Activated T-helper 17 cell treated with anti-CD3 and anti-CD28 coated beads, Interleukin-2, amount 50 U/mL, for 72 hours (primary cell): ENCODE data around the gene DACH2. TPM values are rescaled to one million over a fixed set of nuclear protein-coding genes. Genes with fewer than 3 reads are reported as not detected.
"Not testable (repeated sequence)": the region's sequence is repeated elsewhere in the genome, so short reads cannot be mapped to it uniquely, and the experiment has no call there.

Source experiments
- ATAC-seq: fragments of 150-1000 bp; cut with Tn5 transposase; replicated peaks from 2 replicates; pipeline ENCODE4 v1.10.0; 2021; ENCODE audit warnings: mild to moderate bottlenecking, moderate library complexity
- H3K27ac Mint-ChIP-seq: one replicate; pipeline ENCODE4 v1.8.0; 2022; ENCODE audit warnings: mixed read lengths
- H3K27me3 Mint-ChIP-seq: one replicate; pipeline ENCODE4 v1.8.0; 2022; ENCODE audit warnings: mixed read lengths
- H3K36me3 Mint-ChIP-seq: one replicate; pipeline ENCODE4 v1.8.0; 2022; ENCODE audit warnings: low read depth, mild to moderate bottlenecking, mixed read lengths
- H3K4me1 Mint-ChIP-seq: one replicate; pipeline ENCODE4 v1.8.0; 2022; ENCODE audit warnings: mixed read lengths
- H3K4me3 Mint-ChIP-seq: one replicate; pipeline ENCODE4 v1.8.0; 2022; ENCODE audit warnings: mild to moderate bottlenecking, mixed read lengths
- H3K9me3 Mint-ChIP-seq: one replicate; pipeline ENCODE4 v1.8.0; 2022; ENCODE audit warnings: mixed read lengths
- total RNA-seq, 2 donors: library from RNA; stranded (reverse); gene quantifications; one replicate each; pipeline ENCODE4 v1.2.3, GENCODE V29; 2022

Gene DACH2
- not detected for total RNA-seq

DNA sequence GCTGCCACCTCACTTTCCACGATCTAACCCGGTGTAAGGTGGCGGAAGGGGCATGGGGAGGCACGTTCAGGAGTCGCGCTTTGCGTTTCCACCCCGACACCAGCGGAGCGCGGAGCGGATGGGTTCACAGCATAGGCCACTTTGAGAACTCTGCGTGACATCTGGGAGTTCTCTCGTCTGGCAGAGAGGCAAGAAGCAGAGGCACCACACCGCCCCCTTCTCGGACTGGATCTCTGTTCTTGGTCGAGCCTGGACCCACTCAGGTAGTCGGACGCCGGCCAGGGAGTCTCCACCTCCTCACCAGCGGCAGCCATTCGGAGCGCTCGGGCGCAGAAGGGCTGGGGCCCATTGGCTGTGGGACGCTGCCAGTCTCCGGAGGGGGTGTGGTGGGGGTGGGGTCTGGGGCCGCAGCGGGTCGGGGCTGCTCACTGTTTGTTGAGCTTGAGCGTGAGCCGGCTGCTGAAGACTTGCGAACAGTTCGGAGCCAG lies at the start of gene DACH2:
Gene DACH2, plus strand, starts transcription at position 428 of the 488 bp plus-strand sequence.
- peak; percentile 97 for ATAC-seq
- H3K36me3 Mint-ChIP-seq: no peaks in the 10 kb centered on the region
- H3K4me1 Mint-ChIP-seq: peaks cover 8% of the 10 kb centered on the region
- no peak within 1 kb of the TSS for H3K27ac Mint-ChIP-seq
- peaks cover 29% of the 10 kb centered on the region for H3K27me3 Mint-ChIP-seq
- H3K4me3 Mint-ChIP-seq: peak within 1 kb of the TSS; percentile 68
- no peaks in the 10 kb centered on the region for H3K9me3 Mint-ChIP-seq

DNA sequence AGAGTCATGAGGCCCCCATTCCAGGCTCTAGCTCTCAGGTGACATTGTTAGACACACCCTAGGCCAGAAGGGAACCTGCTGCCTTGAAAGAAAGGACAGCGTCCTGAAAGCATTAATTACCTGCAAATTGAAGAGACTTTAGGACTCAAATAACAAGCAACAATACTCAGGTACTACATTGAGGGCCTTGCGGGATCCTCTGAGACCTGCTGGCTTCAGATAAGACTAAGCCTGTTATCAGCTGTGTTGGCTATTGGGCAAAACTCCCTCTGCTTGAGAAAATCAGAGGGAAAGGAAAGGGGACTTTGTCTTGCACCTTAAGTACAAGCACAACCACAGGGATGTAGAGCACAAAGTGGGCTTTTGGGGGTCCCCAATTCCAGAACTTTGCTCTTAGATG lies 45.9 kb upstream of the DACH2 start:
- no peak for ATAC-seq
- Mint-ChIP-seq H3K9me3 (no peaks in the 10 kb centered on the region), H3K4me3 (no peak overlapping the region), H3K27ac (no peak overlapping the region), H3K27me3 (peaks cover 6% of the 10 kb centered on the region), H3K36me3 (no peaks in the 10 kb centered on the region), H3K4me1 (no peaks in the 10 kb centered on the region)

DNA sequence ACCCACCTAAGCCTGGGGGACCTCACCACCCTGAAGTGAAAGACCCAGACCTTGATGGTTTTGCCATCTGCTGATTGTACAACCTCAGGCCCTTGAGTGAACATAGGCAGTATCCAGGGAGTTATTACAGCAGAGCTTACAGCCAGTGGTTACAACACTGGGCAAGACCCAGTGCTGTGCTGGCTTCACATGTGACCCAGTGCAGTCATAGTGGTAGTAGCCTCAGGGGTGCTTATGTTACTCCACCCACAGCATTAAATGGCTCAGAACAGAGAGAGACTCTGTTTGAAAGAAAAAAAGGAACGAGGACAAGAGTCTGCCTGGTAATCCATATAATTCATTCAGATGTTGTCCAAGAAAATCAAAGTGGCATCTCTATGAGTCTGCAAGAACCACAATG lies 45.2 kb upstream of the DACH2 start:
- H3K27me3 Mint-ChIP-seq: peaks cover 6% of the 10 kb centered on the region
- no peak overlapping the region for H3K27ac Mint-ChIP-seq
- H3K4me3 Mint-ChIP-seq: no peak overlapping the region
- no peak for ATAC-seq
- H3K4me1 Mint-ChIP-seq: no peaks in the 10 kb centered on the region
- H3K36me3 Mint-ChIP-seq: no peaks in the 10 kb centered on the region
- no peaks in the 10 kb centered on the region for H3K9me3 Mint-ChIP-seq

DNA sequence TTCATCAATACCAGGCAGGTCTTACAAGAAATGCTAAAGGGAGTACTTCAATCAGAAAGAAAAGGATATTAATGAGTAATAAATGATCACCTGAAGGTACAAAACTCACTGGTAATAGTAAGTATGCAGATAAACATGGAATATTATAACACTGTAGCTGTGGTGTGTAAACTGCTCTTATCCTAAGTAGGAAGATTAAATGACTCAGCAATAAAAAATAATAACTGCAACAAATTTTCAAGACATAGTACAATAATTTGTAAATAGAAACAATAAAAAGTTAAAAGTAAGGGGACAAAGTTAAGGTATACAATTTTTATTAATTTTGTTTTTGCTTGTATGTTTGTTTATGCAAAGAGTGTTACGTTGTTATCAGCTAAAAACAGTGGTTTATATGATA lies 43.7 kb upstream of the DACH2 start:
- no peaks in the 10 kb centered on the region for H3K9me3 Mint-ChIP-seq
- H3K27me3 Mint-ChIP-seq: peaks cover 6% of the 10 kb centered on the region
- no peak overlapping the region for H3K27ac Mint-ChIP-seq
- H3K36me3 Mint-ChIP-seq: no peaks in the 10 kb centered on the region
- no peak for ATAC-seq
- H3K4me1 Mint-ChIP-seq: no peaks in the 10 kb centered on the region
- H3K4me3 Mint-ChIP-seq: no peak overlapping the region

DNA sequence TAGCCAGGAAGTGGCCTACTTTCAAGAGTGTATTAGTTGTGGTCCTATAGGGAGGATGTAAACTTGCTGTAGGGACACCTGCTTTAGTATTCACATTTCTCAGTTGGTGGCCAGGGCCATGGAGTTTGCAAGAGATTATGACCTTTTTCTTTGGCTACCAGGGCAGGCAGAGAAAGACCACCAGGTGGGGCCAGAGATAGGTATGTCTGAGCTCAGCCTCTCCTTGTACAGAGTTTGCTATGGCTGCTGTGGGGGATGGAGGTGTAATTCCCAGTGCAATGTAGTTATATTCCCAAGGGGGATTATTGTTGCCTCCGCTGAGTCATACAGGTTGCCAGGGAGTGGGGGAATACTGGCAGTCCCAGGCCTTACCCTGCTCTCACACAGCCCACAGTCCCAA lies 26.3 kb upstream of the DACH2 start:
- peaks cover 9% of the 10 kb centered on the region for H3K9me3 Mint-ChIP-seq
- H3K4me1 Mint-ChIP-seq: no peaks in the 10 kb centered on the region
- no peak overlapping the region for H3K4me3 Mint-ChIP-seq
- no peak for ATAC-seq
- H3K27ac Mint-ChIP-seq: no peak overlapping the region
- no peaks in the 10 kb centered on the region for H3K36me3 Mint-ChIP-seq
- peaks cover 3% of the 10 kb centered on the region for H3K27me3 Mint-ChIP-seq

DNA sequence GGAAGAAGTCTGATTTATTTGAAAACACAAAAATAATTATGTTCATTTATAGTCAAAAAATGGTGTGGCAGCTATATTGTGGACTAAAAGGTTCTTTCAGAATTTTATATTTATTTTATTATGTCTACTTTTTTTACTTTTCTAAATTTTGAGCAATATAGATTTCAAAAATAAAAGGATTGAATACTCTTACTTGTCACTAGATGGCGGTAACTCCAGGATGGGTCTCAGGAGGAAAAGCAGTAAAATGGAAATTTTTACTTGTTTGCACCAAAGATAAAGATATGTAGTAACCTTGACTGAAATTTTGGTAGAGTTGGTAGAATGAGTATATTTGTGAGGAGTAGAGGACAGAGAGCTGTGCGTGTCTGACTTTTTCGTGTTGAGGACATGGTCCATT lies 14.5 kb upstream of the DACH2 start:
- no peak for ATAC-seq
- H3K9me3 Mint-ChIP-seq: no peaks in the 10 kb centered on the region
- H3K27me3 Mint-ChIP-seq: no peaks in the 10 kb centered on the region
- no peaks in the 10 kb centered on the region for H3K4me1 Mint-ChIP-seq
- no peaks in the 10 kb centered on the region for H3K36me3 Mint-ChIP-seq
- H3K4me3 Mint-ChIP-seq: no peak overlapping the region
- H3K27ac Mint-ChIP-seq: no peak overlapping the region

DNA sequence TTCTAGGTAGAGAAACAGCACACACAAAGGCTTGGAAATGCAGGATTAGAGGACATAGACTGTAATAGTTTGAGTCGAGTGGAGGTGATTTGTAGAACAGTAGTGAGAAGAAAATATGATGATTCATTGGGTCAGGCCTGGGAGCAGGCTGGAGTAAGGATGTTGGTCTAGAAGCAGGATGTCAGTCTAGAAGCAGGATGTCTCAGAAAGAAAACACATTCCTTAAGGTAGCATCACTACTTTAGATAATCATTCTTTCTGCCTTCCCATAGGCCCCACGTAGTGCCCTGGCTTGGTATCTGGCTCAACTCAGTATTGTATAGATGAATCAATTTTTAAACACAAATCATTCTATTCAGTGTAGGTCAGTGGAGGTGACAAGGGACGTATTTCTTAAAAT lies 11.2 kb upstream of the DACH2 start:
- Mint-ChIP-seq H3K27me3 (peaks cover 3% of the 10 kb centered on the region), H3K4me3 (no peak overlapping the region), H3K27ac (no peak overlapping the region), H3K4me1 (no peaks in the 10 kb centered on the region), H3K36me3 (no peaks in the 10 kb centered on the region), H3K9me3 (peaks cover 3% of the 10 kb centered on the region)
- ATAC-seq: no peak

DNA sequence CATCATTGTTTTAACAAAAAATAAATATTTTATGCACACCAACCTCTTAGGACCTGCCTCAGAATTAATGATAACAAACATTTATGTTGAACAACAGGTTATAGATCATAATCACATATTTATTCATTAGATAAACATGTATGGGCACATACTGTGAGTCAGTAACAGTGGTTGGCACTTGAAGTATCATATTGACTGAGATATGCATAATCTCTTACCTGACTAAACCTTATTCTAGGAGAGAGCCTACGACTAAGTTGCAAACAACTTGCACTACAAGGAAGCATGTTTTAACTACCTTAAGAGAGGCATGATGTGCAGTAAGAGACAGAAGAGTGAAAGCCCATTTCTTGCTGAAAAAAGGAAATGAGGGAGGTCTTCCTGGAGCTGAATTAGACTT lies 6.5 kb upstream of the DACH2 start:
- Mint-ChIP-seq H3K4me3 (no peak overlapping the region), H3K9me3 (peaks cover 3% of the 10 kb centered on the region), H3K36me3 (no peaks in the 10 kb centered on the region), H3K27me3 (peaks cover 13% of the 10 kb centered on the region), H3K4me1 (no peaks in the 10 kb centered on the region), H3K27ac (no peak overlapping the region)
- ATAC-seq: no peak

DNA sequence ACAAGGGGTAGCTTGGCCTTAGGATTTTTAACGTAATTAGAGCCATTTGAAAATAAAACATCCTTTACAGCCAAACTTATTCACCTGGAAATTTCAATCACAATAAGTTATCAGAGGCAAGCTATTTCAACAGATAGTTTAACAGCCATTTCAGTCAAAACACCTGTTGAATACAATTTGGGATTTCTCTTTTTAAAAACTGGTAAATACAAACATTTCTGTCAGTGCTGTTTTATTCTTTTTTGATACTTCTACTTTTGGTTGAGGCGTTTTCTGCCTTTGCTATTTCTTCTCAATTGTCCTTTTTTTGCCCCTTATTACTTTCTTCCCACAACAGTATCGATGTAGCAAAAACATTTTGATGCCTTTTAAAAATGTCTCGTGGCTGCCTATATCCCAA lies 2.1 kb upstream of the DACH2 start:
- ATAC-seq: no peak
- Mint-ChIP-seq H3K9me3 (peaks cover 3% of the 10 kb centered on the region), H3K4me1 (peaks cover 8% of the 10 kb centered on the region), H3K4me3 (no peak overlapping the region), H3K27ac (no peak overlapping the region), H3K27me3 (peaks cover 32% of the 10 kb centered on the region), H3K36me3 (no peaks in the 10 kb centered on the region)

DNA sequence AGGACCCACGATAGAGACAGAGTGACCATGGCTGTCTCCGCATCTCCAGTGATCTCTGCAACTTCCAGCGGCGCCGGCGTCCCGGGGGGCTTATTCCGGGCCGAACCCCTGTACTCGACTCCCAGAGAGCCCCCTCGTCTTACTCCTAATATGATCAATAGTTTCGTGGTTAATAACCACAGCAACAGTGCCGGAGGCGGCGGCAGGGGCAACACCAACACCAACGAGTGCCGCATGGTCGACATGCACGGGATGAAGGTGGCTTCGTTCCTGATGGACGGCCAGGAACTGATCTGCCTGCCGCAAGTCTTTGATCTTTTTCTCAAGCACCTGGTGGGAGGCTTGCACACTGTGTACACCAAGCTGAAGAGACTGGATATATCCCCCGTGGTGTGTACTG lies 343 bp downstream of the DACH2 start:
- Mint-ChIP-seq H3K36me3 (no peaks in the 10 kb centered on the region), H3K27me3 (peaks cover 27% of the 10 kb centered on the region), H3K4me1 (peaks cover 8% of the 10 kb centered on the region), H3K9me3 (no peaks in the 10 kb centered on the region), H3K4me3 (peak overlapping the region; percentile 68), H3K27ac (no peak overlapping the region)
- peak; percentile 14 for ATAC-seq

DNA sequence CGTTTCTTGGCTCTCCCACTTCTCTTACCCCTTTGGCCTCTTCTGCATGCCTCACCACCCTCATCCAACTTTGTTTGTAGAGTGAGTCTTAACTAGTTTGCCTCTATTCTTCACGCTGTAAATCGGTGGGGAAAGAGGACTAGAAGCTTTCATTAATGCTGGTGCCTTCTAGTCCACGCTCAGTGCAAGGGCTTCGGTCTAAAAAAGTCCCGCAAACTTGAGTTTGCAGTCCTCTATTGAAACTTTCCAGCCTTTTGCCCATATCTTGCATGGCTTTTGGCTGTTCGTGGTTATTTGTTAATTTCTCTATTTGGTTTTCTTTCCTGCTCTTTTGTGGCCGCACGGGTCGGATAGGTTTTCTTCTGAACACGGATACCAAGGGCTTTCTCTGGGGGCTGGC lies 868 bp downstream of the DACH2 start:
- no peak for ATAC-seq
- H3K36me3 Mint-ChIP-seq: no peaks in the 10 kb centered on the region
- H3K4me1 Mint-ChIP-seq: peaks cover 8% of the 10 kb centered on the region
- no peaks in the 10 kb centered on the region for H3K9me3 Mint-ChIP-seq
- H3K27me3 Mint-ChIP-seq: peaks cover 27% of the 10 kb centered on the region
- no peak overlapping the region for H3K27ac Mint-ChIP-seq
- peak overlapping the region; percentile 68 for H3K4me3 Mint-ChIP-seq

DNA sequence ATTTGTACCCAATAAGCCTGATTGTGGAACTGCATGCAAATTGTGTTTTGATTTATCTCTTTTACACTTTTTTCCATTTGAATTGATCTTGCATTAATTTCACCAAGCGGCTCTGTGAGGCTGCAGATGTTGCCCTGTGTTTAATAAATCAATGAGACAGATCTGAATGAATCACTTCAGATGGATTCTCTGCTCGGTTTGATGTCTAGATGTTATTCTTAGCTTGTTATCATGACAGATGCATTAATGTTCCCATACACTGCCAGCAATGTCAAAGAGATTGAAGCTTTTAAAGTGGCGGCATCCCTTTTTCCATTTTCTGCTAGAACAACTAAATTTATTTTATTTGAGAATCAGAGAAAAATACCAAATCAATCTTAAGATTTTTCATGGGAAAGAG lies 6.3 kb downstream of the DACH2 start:
- Mint-ChIP-seq H3K27ac (no peak overlapping the region), H3K4me3 (no peak overlapping the region), H3K36me3 (no peaks in the 10 kb centered on the region), H3K9me3 (no peaks in the 10 kb centered on the region), H3K27me3 (peaks cover 19% of the 10 kb centered on the region), H3K4me1 (peaks cover 2% of the 10 kb centered on the region)
- ATAC-seq: no peak

DNA sequence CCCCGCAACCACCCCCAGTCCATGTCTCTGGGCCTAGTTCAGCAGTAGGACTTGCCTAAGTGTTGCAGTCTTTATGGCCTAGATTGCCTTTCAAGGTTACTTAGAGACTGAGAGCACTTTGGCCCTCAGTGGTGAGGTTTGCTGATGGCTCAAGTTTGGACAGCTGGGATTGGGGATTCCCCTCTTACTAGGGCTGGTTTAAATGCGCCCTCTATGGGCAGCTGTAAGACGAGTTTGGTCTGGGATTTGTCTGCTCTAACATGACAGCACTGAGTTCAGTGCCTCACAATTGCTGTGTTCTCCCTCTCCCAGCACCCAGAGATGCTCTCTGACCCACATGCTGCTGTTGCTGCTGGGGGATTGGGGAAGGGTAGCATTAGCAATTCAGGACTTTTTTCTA lies 23.1 kb downstream of the DACH2 start:
- no peak for ATAC-seq
- H3K9me3 Mint-ChIP-seq: no peaks in the 10 kb centered on the region
- peaks cover 6% of the 10 kb centered on the region for H3K27me3 Mint-ChIP-seq

DNA sequence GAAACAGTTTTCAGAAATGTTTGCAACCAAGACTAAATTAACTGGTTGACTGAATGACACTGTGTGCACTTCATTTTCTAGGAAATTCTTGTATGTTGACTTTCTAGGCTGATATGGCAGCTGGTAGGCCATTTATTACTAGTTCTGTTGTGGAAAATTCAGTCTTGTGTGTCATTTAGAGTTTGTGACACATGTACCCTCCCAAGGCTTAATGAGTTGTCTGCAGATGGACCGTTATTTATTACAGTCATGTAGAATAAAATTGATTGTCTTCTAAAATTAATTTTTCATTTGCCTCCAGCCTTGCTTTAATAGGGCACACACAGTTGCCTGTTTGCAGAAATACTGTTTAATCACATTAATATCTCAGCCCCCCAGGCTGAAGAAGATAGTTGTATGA lies 30.7 kb downstream of the DACH2 start:
- Mint-ChIP-seq H3K27me3 (no peaks in the 10 kb centered on the region), H3K4me1 (no peaks in the 10 kb centered on the region), H3K27ac (no peak overlapping the region), H3K4me3 (no peak overlapping the region), H3K9me3 (no peaks in the 10 kb centered on the region), H3K36me3 (no peaks in the 10 kb centered on the region)
- ATAC-seq: no peak

More for the DNA sequence above, 23.1 kb downstream of the DACH2 start:
- no peak overlapping the region for H3K4me3 Mint-ChIP-seq
- no peaks in the 10 kb centered on the region for H3K4me1 Mint-ChIP-seq
- H3K27ac Mint-ChIP-seq: no peak overlapping the region
- H3K36me3 Mint-ChIP-seq: no peaks in the 10 kb centered on the region

DNA sequence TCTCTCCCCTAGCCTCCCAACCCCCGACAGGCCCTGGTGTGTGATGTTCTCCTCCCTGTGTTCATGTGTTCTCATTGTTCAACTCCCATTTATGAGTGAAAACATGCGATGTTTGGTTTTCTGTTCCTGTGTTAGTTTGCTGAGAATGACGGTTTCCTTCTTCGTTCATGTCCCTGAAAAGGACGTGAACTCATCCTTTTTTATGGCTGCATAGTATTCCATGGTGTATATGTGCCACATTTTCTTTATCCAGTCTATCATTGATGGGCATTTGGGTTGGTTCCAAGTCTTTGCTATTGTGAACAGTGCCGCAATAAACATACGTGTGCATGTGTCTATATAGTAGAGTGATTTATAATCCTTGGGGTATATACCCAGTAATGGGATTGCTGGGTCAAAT lies 33.1 kb downstream of the DACH2 start:
- not testable (repeated sequence) for H3K9me3 Mint-ChIP-seq, H3K4me1 Mint-ChIP-seq, ATAC-seq, H3K27ac Mint-ChIP-seq, H3K36me3 Mint-ChIP-seq, H3K27me3 Mint-ChIP-seq, H3K4me3 Mint-ChIP-seq

DNA sequence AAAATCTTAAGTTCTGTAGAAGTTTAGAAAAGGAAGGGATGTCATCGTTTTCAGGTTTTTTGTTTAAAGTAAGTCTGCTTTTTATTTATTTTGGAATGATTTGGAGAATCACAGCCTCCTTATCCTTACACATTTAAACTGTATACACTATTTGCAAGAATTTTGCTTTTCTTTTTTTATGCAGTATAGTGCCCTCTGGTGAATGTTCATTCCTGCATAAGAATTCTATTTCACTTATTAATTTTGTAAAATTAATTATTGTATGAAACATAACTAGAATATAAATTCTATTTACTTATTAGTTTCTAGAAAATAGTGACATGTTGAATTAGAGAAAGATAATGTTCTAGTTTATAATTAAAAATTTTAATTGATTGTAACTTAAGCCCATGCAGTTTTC lies 44.6 kb downstream of the DACH2 start:
- Mint-ChIP-seq H3K27me3 (peaks cover 3% of the 10 kb centered on the region), H3K27ac (no peak overlapping the region), H3K9me3 (no peaks in the 10 kb centered on the region), H3K4me1 (no peaks in the 10 kb centered on the region), H3K4me3 (no peak overlapping the region), H3K36me3 (no peaks in the 10 kb centered on the region)
- ATAC-seq: no peak
